ENCODE results near the gene NHERF2.

Gene NHERF2

DNA sequence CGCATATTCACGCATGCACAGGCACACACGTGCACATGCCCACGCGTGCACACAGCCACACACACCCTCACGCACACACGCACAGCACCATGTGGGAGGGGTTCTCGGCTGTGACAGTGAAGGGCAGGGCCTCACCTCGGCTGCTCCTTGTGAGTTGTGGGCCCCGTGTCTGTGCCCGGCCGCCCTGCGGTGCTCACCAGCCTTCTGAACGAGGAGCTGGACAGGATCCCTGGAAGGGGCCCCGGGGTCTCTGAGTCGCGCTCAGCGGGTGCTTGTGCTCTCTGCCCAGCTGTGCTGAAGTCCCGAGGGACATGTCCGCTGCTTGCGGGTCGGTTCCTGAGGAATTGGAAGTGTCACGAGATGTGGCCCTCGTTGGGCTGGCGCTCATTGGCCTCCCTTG is 37.2 kb downstream of the NHERF2 start:
- no peak for DNase-seq

- DNase-seq = no peak
These were observed 37.8 kb downstream of the NHERF2 start for GRCh38 chr16:2064368-2064945.

DNA sequence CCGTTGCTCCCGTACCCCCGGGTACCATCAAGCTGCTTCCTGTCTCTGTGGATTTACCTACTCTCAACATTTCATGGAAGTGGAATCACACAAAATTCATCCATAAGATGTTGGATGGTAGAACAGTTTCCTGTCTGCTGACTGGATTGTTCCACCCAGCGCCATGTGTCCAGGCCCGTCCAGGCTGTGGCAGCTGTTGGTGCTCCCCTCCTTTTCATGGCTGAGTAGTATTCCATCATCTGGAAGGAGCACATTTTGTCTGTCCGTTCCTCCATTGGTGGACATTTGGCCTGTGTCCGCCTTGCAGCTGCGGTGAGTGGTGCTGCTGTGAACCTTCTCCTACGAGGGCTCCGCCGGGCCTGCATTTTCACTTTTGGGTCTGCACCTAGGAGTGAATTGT is 39.4 kb downstream of the NHERF2 start:
- no peak for DNase-seq

- DNase-seq = no peak
These were observed 44.1 kb downstream of the NHERF2 start for GRCh38 chr16:2070576-2071453.

- DNase-seq = no peak
These were observed 44.9 kb downstream of the NHERF2 start for GRCh38 chr16:2071454-2072202.

GRCh38 chr16:2072926-2073325 is 46.2 kb downstream of the NHERF2 start:
- DNase-seq = no peak

DNA sequence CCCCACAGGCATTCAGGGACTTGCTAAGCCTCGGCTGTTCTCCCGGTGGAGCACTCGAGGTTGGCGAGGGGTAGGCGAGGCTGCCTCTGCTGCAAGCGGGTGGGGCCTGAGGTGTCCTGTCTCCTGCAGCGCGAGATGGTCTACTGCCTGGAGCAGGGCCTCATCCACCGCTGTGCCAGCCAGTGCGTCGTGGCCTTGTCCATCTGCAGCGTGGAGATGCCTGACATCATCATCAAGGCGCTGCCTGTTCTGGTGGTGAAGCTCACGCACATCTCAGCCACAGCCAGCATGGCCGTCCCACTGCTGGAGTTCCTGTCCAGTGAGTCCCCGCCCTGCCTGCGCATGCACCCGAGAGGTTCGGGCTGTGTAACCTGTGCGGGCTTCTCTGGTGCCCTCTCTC is 47.4 kb downstream of the NHERF2 start:
- no peak for DNase-seq

DNA sequence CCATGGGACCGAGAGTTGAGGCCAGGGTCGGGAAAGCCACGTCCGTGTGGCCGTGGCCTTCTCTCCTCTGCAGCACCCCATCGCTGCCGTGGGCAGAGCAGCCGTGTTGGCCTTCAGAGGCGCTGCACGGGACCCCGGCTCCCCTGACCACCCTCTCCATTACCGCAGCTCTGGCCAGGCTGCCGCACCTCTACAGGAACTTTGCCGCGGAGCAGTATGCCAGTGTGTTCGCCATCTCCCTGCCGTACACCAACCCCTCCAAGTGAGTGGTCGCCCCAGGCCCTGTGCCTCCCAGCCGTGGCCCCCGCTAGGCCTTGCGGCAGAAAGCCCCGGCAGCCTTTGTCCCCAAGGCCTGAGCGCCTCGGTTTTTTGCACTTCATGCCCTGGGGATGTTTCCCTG is 48.9 kb downstream of the NHERF2 start:
- DNase-seq = no peak

DNA sequence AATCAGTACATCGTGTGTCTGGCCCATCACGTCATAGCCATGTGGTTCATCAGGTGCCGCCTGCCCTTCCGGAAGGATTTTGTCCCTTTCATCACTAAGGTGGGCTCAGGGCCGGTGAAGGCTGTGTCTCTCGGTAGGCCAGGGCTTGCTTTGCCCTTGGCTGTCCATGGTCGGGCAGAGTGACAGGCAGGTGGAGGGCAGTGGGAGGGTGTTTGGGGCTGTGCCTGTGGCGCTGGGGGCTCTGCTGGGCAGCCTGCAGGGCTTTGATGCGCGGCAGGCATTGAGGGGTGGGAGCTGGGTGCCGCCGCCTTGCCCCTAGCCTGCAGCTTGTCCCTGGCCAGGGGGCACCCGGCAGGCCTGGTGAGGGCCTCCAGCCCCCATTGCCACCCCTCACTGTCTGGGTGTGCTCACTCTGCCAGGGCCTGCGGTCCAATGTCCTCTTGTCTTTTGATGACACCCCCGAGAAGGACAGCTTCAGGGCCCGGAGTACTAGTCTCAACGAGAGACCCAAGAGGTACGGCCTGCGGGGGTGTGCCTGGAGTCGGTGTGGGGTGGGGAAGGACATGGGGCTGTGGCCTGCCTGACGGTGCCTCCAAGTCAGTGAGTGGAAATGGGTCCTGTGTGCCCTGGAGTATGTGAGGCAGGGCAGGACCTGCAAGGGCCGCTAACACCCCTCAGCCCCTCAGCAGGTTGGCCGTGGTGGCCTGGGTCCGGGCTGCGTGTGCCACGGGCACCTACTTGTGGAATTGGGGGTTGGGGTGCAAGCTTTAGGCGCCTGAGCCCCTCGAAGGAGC is 49.6 kb downstream of the NHERF2 start:
- DNase-seq = no peak

DNA sequence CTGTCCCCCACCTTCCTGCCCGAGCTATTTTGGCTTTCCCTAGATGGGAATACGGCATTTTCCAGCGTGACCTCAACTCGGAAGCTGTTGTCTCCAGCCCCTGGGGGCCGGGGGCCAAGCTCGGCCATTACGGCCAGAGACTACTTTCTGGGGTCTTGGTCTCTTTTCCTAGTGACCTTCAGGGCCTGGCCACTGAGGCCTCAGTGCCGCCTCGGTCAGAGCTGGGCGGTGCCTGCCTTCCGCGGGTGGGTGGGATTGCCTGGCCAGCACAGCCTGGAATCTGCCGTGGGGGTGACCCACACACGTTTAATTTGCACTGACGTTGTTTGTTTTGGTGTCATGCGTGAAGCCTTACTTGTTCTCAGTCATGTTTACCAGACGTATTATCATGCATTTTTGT is 50.3 kb downstream of the NHERF2 start:
- DNase-seq = no peak

GRCh38 chr16:2077696-2078095 is 51.0 kb downstream of the NHERF2 start:
- no peak for DNase-seq

GRCh38 chr16:2078096-2078495 is 51.4 kb downstream of the NHERF2 start:
- no peak for DNase-seq

GRCh38 chr16:2078691-2079090 is 52.0 kb downstream of the NHERF2 start:
- DNase-seq = no peak

- no peak for DNase-seq
These were observed 52.7 kb downstream of the NHERF2 start for GRCh38 chr16:2079311-2079800.

- no peak for DNase-seq
These were observed 53.3 kb downstream of the NHERF2 start for GRCh38 chr16:2079991-2080390.

DNA sequence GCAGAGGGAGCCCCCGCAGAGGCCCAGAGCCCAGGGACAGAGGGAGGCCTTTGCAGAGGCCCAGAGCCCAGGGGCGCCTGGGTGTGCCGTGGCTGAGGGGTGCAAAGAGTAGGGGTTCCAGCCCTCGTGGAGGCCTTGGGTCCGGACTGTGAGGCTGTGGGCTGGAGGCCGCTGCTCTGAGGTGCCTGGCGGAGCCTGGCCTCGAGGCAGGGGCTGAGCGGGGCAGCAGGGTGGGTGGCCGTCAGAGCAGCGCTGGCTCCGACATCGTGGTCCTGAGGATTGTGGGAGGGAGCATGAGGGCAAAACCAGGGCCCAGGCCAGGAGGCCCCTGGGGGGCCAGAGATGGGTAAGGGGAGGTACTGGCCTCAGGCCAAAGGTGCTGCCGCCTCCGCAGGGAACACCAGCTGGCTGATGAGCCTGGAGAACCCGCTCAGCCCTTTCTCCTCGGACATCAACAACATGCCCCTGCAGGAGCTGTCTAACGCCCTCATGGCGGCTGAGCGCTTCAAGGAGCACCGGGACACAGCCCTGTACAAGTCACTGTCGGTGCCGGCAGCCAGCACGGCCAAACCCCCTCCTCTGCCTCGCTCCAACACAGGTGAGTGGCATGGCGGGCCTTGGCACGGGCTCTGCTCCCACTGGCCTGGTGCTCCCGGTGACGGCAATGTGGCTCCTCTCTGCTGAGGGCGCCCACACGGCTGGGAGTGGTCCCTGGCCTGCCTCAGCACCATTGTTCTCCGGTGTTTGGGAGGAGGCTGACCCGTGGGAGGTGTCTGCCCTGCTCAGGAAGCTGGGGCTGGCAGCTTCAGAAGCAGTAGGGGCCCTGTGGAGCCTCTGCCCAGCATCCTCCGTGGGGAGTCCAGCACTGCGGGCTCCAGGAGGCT is 54.7 kb downstream of the NHERF2 start:
- no peak for DNase-seq

DNA sequence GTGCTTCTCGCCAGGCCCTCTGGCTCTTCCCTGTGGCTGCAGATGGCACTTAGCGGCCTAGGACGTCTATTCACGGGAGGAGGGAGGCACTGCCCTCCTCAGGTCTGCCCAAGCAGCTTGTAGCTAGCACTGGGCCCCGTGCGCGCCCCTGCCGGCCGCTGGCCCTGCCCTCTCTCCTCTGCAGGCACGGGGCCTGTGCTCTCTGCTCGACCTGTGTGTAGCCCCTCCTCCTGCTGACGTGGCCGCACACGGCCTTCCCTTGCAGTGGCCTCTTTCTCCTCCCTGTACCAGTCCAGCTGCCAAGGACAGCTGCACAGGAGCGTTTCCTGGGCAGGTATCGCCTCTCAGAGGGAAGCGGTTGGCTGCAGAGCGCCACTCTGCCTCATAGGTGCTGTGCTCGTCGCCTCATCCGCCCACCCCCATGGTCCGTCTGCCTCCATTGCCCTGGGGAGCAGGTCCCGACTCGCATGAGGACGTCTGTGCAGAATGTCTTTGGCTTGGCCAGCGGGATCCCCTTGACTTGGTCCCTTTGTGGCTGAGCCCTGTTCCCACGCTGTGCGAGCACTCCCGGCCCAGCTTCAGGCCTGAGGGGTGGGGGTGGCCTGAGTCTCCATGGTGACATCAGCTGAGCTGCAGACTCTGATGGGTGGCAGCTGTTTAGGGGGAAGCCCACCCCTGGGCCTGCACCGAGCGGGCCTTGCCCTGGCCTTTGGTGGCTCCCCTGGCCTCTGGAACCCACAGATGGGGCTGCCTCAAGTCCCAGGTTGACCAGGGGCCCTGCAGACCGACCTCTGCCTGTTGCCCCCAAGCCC is 55.7 kb downstream of the NHERF2 start:
- no peak for DNase-seq

GRCh38 chr16:2082983-2083364 is 56.3 kb downstream of the NHERF2 start:
- no peak for DNase-seq

GRCh38 chr16:2083409-2083808 is 56.7 kb downstream of the NHERF2 start:
- DNase-seq = no peak

GRCh38 chr16:2083876-2084780 is 57.4 kb downstream of the NHERF2 start:
- DNase-seq = no peak

Data from GOT3 (cell line).